ENCODE results near the gene F3. TPM values are rescaled to one million over a fixed set of nuclear protein-coding genes. Genes with fewer than 3 reads are reported as not detected.

Gene F3
- total RNA-seq, 2 experiments from 2014 or later, result 0.10 TPM; not detected in 1

DNA sequence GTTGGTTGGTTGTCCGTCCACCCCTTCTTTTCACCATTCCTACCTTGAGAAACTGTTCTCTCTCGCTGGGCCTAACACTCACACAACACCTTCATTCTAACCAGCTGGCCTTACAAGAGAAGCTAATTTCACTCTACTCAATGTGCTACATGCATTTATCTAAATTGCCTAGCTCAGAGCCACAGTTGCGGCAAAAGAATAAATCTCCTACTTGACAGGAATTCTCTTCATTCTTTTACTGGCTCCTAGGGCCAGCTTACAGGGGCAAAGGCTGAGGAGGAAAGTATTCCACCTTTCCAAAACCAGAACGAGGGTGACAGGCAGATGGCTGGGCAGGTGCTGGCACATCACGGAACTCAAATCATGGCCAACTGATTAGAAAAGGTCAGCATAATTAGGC is 6.5 kb downstream of the F3 start:
- intact Hi-C loops (cut with micrococcal nuclease), result no loop called here
- CTCF ChIA-PET, result no interaction called here
- H3K9me3 Mint-ChIP-seq, result no peaks in the 10 kb centered on the region

DNA sequence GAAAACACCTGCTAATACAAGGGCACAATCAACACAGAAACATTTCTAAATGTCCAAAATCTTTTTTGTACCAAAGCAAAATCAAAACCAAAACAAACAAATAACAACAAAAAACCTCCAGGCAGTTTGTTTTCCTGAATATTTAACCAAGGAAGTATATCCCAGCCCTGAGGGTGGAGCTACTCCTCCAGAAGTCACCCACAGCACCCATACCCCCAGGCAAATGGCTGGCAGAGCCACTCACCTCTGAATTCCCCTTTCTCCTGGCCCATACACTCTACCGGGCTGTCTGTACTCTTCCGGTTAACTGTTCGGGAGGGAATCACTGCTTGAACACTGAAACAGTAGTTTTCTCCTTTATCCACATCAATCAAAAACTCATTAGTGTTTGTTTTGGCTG is 9.5 kb downstream of the F3 start:
- CTCF ChIA-PET, result interaction anchor here (0.5 kb wide), 1 partner anchor 258 kb away, joined by 3 read pairs; no protein-coding TSS in a partner anchor

More for the DNA sequence above, 6.5 kb downstream of the F3 start:
- H3K4me3 Mint-ChIP-seq, result no peak overlapping the region
- H3K4me1 Mint-ChIP-seq (ENCODE audit: low read depth), result no peaks in the 10 kb centered on the region
- H3K36me3 Mint-ChIP-seq (ENCODE audit: low read depth), result no peaks in the 10 kb centered on the region
- no peak for DNase-seq
- peaks cover 25% of the 10 kb centered on the region for H3K27me3 Mint-ChIP-seq (ENCODE audit: low read depth)
- H3K27ac Mint-ChIP-seq, result no peak overlapping the region

DNA sequence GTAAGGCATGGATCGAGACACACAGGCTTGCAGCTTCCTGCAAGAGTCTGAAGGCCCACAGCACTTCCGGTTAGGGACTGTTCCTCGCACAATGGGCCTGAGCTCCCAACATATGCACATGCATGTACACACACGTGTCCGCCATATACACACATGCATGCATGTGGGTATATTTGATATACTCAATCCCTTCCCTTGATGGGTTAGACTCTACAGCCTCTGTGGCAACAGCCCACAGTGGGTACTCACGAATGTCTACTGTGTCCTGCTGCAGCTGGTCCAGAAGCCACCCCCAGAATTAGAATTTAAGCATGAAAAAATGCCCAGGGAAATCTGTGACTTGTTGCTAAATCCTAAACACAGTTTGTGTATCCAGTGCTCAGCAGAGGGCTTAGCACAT is 9.9 kb downstream of the F3 start:
- H3K27me3 Mint-ChIP-seq (ENCODE audit: low read depth), result peaks cover 5% of the 10 kb centered on the region
- no peaks in the 10 kb centered on the region for H3K36me3 Mint-ChIP-seq (ENCODE audit: low read depth)
- H3K27ac Mint-ChIP-seq, result no peak overlapping the region
- no peaks in the 10 kb centered on the region for H3K9me3 Mint-ChIP-seq
- DNase-seq, result no peak
- intact Hi-C loops (cut with micrococcal nuclease), result no loop called here
- H3K4me1 Mint-ChIP-seq (ENCODE audit: low read depth), result no peaks in the 10 kb centered on the region
- H3K4me3 Mint-ChIP-seq, result no peak overlapping the region
- CTCF ChIA-PET, result interaction anchor here (0.6 kb wide), 2 partner anchors 329 to 557 kb away, joined by 3 read pairs; no protein-coding TSS in a partner anchor

More for the DNA sequence above, 9.5 kb downstream of the F3 start:
- Mint-ChIP-seq H3K4me1 (ENCODE audit: low read depth) (no peaks in the 10 kb centered on the region), H3K9me3 (no peaks in the 10 kb centered on the region), H3K4me3 (no peak overlapping the region), H3K27ac (no peak overlapping the region), H3K36me3 (ENCODE audit: low read depth) (no peaks in the 10 kb centered on the region), H3K27me3 (ENCODE audit: low read depth) (peaks cover 6% of the 10 kb centered on the region)
- intact Hi-C loops (cut with micrococcal nuclease), result no loop called here
- DNase-seq, result no peak

DNA sequence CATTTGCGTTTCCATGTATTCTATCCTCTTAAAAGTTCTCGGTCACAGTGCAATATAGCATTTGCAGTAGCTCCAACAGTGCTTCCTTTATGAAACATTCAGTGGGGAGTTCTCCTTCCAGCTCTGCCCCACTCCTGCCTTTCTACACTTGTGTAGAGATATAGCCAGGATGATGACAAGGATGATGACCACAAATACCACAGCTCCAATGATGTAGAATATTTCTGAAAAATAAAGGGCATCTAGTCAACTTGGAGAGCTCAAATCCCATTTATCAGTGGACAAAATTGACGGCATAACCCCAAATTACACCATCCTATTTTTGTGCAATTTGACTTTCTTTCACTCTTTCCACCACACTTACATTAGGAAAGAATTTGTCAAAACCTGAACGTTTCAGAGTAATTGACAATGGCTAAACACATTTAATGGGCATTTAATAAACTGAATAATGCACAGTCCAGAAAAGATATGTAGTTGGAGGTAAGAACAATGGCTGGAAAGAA is 11.1 kb downstream of the F3 start:
- no peak overlapping the region for H3K4me3 Mint-ChIP-seq
- CTCF ChIA-PET, result no interaction called here
- no peak for DNase-seq
- H3K36me3 Mint-ChIP-seq (ENCODE audit: low read depth), result no peaks in the 10 kb centered on the region
- H3K27ac Mint-ChIP-seq, result no peak overlapping the region
- no peaks in the 10 kb centered on the region for H3K9me3 Mint-ChIP-seq
- intact Hi-C loops (cut with micrococcal nuclease), result no loop called here
- no peaks in the 10 kb centered on the region for H3K4me1 Mint-ChIP-seq (ENCODE audit: low read depth)
- no peaks in the 10 kb centered on the region for H3K27me3 Mint-ChIP-seq (ENCODE audit: low read depth)

DNA sequence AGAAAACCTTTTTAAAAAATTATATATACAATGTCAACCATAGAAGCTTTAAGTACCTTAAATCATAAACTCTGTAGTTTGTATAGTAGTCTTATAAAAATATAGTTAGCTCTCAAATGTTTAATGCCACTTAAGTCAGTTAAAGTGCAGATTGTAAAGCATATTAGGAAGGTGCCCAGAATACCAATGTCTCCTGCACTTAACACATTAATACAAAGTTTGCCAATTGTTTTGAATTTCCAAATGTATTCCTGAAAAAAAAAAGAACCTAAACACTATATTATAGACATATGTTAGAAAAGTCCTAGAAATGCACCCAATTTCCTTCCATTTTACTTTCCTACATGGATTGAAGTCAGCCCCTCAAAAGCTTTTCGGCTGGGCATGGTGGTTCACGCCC is 12.1 kb downstream of the F3 start:
- no peak overlapping the region for H3K4me3 Mint-ChIP-seq
- no peak for DNase-seq
- intact Hi-C loops (cut with micrococcal nuclease), result no loop called here
- no peaks in the 10 kb centered on the region for H3K9me3 Mint-ChIP-seq
- CTCF ChIA-PET, result interaction anchor here (0.6 to 0.9 kb wide), 2 partner anchors 11 to 14 kb away, joined by 3 read pairs; no protein-coding TSS in a partner anchor
- no peak overlapping the region for H3K27ac Mint-ChIP-seq
- no peaks in the 10 kb centered on the region for H3K4me1 Mint-ChIP-seq (ENCODE audit: low read depth)
- no peaks in the 10 kb centered on the region for H3K36me3 Mint-ChIP-seq (ENCODE audit: low read depth)
- H3K27me3 Mint-ChIP-seq (ENCODE audit: low read depth), result no peaks in the 10 kb centered on the region

DNA sequence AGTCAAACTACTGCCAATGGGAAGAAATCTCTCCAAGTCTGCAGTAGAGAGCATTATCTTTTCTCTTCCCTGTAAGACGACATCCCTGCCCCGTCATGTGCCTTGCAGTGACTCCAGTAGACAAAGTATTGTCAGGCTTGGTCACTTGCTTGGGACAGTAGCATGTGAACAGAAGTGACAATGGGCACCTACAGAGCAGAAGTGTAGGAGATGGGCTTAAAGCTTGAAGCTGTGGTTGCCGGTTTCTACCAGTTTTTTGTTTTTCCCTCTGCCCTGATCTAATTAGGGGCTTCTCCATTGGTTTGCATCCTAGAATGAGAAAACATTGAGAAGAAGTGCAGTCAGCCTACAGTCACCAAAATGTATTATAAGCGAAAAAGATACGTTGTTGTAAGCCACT is 12.7 kb downstream of the F3 start:
- intact Hi-C loops (cut with micrococcal nuclease), result no loop called here
- Mint-ChIP-seq H3K4me1 (ENCODE audit: low read depth) (no peaks in the 10 kb centered on the region), H3K9me3 (no peaks in the 10 kb centered on the region), H3K4me3 (no peak overlapping the region), H3K36me3 (ENCODE audit: low read depth) (no peaks in the 10 kb centered on the region), H3K27me3 (ENCODE audit: low read depth) (no peaks in the 10 kb centered on the region), H3K27ac (no peak overlapping the region)
- no peak for DNase-seq
- CTCF ChIA-PET, result interaction anchor here (0.9 to 1.1 kb wide), 2 partner anchors 11 to 12 kb away, joined by 3 to 4 read pairs; no protein-coding TSS in a partner anchor

DNA sequence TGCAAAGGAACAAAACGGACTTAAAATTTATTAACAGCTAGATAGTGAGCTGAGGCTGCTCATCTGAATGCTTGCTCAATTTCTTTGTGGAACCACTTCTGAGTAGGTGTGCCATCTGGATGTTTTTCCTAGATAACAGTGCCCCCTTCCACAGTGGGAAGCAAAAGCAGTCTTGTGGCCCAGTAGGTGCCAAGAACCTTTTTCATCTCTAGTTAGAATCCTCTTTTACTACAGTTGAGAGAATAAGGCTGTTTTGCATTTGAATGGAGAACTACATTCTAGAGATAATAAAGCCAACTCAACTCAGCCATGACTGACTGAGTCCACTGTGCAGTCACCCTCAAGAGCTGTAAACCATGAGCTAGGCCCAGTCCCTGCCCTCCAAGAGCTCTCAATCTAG is 13.3 kb downstream of the F3 start:
- intact Hi-C loops (cut with micrococcal nuclease), result no loop called here
- no peak for DNase-seq
- H3K27ac Mint-ChIP-seq, result no peak overlapping the region
- CTCF ChIA-PET, result interaction anchor here (1.1 kb wide), 1 partner anchor 12 kb away, joined by 4 read pairs; no protein-coding TSS in a partner anchor
- no peak overlapping the region for H3K4me3 Mint-ChIP-seq
- H3K27me3 Mint-ChIP-seq (ENCODE audit: low read depth), result no peaks in the 10 kb centered on the region
- H3K4me1 Mint-ChIP-seq (ENCODE audit: low read depth), result no peaks in the 10 kb centered on the region
- no peaks in the 10 kb centered on the region for H3K36me3 Mint-ChIP-seq (ENCODE audit: low read depth)
- no peaks in the 10 kb centered on the region for H3K9me3 Mint-ChIP-seq

DNA sequence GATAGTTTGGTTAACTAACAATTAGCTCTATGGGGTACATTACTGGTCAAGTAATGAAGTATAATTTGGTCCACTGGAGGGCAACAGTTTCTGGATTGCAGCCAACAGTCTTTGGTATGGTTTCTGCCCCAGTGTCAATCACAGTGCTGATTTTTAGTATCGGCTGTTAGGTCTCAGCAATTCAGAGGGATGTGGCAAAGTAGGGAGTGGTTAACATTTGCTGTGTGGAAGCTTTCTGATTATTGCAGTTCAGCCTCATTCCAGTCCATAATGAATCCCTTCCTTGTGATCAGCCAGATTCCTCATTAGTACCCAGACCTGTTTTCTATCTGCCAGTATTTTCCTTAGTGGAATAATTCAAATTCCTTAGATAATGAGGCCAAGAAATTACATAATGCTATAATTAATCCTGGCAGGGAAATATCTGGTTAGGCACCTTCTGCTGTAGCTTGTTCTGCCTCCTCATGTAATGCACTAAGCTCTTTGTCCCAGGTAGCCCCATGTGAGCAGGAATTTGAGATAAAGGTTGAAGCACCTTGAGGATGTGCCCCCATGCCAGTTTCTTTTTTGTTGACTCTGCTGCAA is 14.0 kb downstream of the F3 start:
- CTCF ChIA-PET, result interaction anchor here (1.1 to 2.0 kb wide), 2 partner anchors 11 to 278 kb away, joined by 4 to 7 read pairs; no protein-coding TSS in a partner anchor
- no peaks in the 10 kb centered on the region for H3K27me3 Mint-ChIP-seq (ENCODE audit: low read depth)
- intact Hi-C loops (cut with micrococcal nuclease), result no loop called here

DNA sequence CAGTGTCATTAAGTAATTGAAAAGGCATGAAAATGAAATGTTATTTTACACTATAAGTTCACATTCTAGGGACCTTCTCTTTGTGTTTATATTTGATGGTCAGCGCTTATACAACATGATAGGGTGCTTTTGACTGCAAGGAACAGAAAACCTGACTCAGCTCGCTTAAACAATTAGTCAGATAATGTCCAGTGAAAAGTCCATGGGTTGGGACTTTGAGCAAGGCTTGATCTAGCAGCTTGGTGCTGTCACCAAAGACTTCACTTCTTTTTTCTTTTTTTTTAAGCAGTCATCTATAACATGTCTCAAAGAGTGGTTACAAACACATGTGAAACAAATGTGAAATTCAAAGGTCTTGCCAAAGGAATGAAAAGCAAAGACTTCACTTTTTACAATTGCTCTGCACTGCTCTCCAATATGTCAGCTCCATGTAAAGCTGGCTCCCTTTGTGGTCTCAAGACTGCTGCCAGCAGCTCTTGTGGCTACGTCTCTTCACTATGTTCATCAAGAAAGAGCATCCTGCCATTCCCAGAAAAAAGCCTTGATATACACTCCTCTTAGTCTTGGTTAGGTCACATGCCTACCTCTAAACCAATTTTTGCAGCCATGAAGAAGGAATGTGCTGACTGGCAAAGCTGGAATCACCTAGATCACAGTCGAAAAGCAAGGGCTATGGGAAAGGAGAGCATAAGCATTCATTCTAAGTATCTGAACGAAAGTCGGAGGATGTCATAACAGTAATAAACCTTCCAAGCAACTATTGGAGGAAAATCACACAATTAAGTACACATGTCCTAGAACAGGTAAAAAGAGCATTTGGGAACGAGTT is 15.2 kb downstream of the F3 start:
- no peaks in the 10 kb centered on the region for H3K36me3 Mint-ChIP-seq (ENCODE audit: low read depth)
- CTCF ChIA-PET, result interaction anchor here (0.7 to 2.0 kb wide), 2 partner anchors 279 to 339 kb away, joined by 3 to 7 read pairs; no protein-coding TSS in a partner anchor
- H3K4me1 Mint-ChIP-seq (ENCODE audit: low read depth), result no peaks in the 10 kb centered on the region
- H3K4me3 Mint-ChIP-seq, result no peak overlapping the region
- intact Hi-C loops (cut with micrococcal nuclease), result no loop called here
- DNase-seq, result no peak
- no peaks in the 10 kb centered on the region for H3K27me3 Mint-ChIP-seq (ENCODE audit: low read depth)
- H3K27ac Mint-ChIP-seq, result no peak overlapping the region
- no peaks in the 10 kb centered on the region for H3K9me3 Mint-ChIP-seq

More for the DNA sequence above, 14.0 kb downstream of the F3 start:
- H3K4me3 Mint-ChIP-seq, result no peak overlapping the region
- H3K27ac Mint-ChIP-seq, result no peak overlapping the region
- no peaks in the 10 kb centered on the region for H3K4me1 Mint-ChIP-seq (ENCODE audit: low read depth)
- DNase-seq, result no peak
- no peaks in the 10 kb centered on the region for H3K9me3 Mint-ChIP-seq
- no peaks in the 10 kb centered on the region for H3K36me3 Mint-ChIP-seq (ENCODE audit: low read depth)

DNA sequence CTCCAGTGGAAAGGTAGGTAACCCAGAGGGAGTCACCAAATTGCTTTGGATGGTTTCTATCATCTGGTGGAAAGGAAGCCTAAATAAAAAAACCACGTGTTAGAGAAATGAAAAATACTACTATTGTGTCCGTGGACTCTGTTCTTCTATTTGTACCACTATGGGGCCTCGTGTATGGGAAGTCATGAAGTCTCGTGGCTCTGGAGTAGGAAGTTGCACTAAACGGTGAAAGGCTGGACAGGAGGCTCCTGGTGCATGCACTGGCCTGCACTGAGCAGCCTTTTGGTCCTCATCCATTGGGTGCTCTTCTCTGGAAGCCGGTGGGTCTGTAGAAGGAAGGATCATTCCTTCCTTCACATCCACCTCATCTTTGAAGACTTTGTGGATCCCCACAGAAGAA is 17.0 kb downstream of the F3 start:
- Mint-ChIP-seq H3K4me1 (ENCODE audit: low read depth) (no peaks in the 10 kb centered on the region), H3K9me3 (no peaks in the 10 kb centered on the region), H3K27me3 (ENCODE audit: low read depth) (no peaks in the 10 kb centered on the region), H3K36me3 (ENCODE audit: low read depth) (peaks cover 3% of the 10 kb centered on the region), H3K4me3 (no peak overlapping the region), H3K27ac (no peak overlapping the region)
- CTCF ChIA-PET, result no interaction called here
- intact Hi-C loops (cut with micrococcal nuclease), result no loop called here
- no peak for DNase-seq

DNA sequence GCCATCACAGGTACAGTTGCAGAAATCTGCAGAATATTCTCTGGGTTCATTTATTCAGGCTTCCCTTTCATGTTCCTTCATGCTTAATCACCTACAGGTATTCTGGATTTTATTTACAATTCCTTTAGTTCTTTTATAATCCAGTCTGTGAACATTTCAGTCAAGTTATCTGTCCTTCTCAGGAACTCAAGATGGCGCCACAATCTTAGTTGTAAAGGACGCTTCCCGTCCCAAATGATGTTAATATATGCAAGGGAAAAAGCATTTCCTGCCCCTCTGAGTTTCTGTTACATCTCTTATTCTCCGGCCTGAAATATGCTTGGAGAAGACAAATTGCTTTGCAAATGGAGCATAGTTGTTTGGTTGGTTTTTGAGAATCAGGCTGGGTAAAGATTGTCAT is 19.3 kb downstream of the F3 start:
- no peaks in the 10 kb centered on the region for H3K9me3 Mint-ChIP-seq
- H3K27me3 Mint-ChIP-seq (ENCODE audit: low read depth), result no peaks in the 10 kb centered on the region
- H3K4me3 Mint-ChIP-seq, result no peak overlapping the region
- no peaks in the 10 kb centered on the region for H3K4me1 Mint-ChIP-seq (ENCODE audit: low read depth)
- intact Hi-C loops (cut with micrococcal nuclease), result loop anchor here (1.0 to 2.0 kb wide), 2 partner anchors 284 to 520 kb away; no protein-coding TSS in a partner anchor
- CTCF ChIA-PET, result interaction anchor here (0.6 to 1.3 kb wide), 3 partner anchors 9 to 538 kb away, joined by 3 read pairs; no protein-coding TSS in a partner anchor
- H3K27ac Mint-ChIP-seq, result no peak overlapping the region
- peaks cover 5% of the 10 kb centered on the region for H3K36me3 Mint-ChIP-seq (ENCODE audit: low read depth)
- peak; percentile 14 for DNase-seq

DNA sequence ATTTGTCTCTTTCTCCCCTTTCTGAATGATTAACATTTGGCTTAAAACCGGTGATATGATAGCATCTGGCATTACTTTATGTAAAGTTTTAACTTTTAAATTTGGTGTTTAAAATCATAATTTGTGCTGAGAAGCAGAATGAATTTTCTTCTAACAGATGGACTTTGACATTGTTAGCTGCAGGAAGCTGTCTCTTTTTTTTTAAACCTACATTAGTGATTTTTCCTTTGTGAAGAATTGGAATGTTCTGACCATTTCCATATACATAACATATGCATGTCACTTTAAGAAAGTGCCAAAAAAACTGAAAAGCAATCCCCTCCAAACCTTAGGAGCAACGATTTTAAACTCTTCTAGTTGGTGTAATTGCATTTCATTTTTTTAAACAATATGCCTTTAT is 22.2 kb downstream of the F3 start:
- no peaks in the 10 kb centered on the region for H3K27me3 Mint-ChIP-seq (ENCODE audit: low read depth)
- intact Hi-C loops (cut with micrococcal nuclease), result no loop called here

More for the DNA sequence above, 22.2 kb downstream of the F3 start:
- Mint-ChIP-seq H3K27ac (no peak overlapping the region), H3K36me3 (ENCODE audit: low read depth) (peaks cover 12% of the 10 kb centered on the region), H3K4me1 (ENCODE audit: low read depth) (no peaks in the 10 kb centered on the region), H3K9me3 (no peaks in the 10 kb centered on the region), H3K4me3 (no peak overlapping the region)
- no peak for DNase-seq
- CTCF ChIA-PET, result interaction anchor here (0.6 kb wide), 1 partner anchor 174 kb away, joined by 3 read pairs; no protein-coding TSS in a partner anchor
